ENCODE measurements around the gene PDSS2. TPM values are rescaled to one million over a fixed set of nuclear protein-coding genes. Genes with fewer than 3 reads are reported as not detected.
"Not testable (repeated sequence)": the region's sequence is repeated elsewhere in the genome, so short reads cannot be mapped to it uniquely, and the experiment has no call there.

PDSS2 gene
- polyA plus RNA-seq, 3 donors, result 17.8 to 19.2 (median 17.9) TPM

GRCh38 chr6:107231243-107231642, 228.1 kb downstream of the PDSS2 start:
- no peak for DNase-seq (ENCODE audit: low read depth in 3 of 3, low spot score in 2 of 3)

GRCh38 chr6:107230448-107230847, 228.9 kb downstream of the PDSS2 start:
- DNase-seq (ENCODE audit: low read depth in 3 of 3, low spot score in 2 of 3), result no peak

- DNase-seq (ENCODE audit: low read depth in 3 of 3, low spot score in 2 of 3), result no peak
These were observed 229.3 kb downstream of the PDSS2 start for GRCh38 chr6:107230024-107230423.

- no peak for DNase-seq (ENCODE audit: low read depth in 3 of 3, low spot score in 2 of 3)
These were observed 230.6 kb downstream of the PDSS2 start for GRCh38 chr6:107228754-107229153.

GRCh38 chr6:107221519-107221918, 237.8 kb downstream of the PDSS2 start:
- DNase-seq (ENCODE audit: low read depth in 3 of 3, low spot score in 2 of 3), result no peak

GRCh38 chr6:107219851-107220250, 239.5 kb downstream of the PDSS2 start:
- no peak for DNase-seq (ENCODE audit: low read depth in 3 of 3, low spot score in 2 of 3)

- no peak for DNase-seq (ENCODE audit: low read depth in 3 of 3, low spot score in 2 of 3)
These were observed 241.2 kb downstream of the PDSS2 start for GRCh38 chr6:107218142-107218541.

- DNase-seq (ENCODE audit: low read depth in 3 of 3, low spot score in 2 of 3), result no peak
These were observed 242.1 kb downstream of the PDSS2 start for GRCh38 chr6:107217248-107217647.

GRCh38 chr6:107216197-107216933, 243.0 kb downstream of the PDSS2 start:
- no peak for DNase-seq (ENCODE audit: low read depth in 3 of 3, low spot score in 2 of 3)

- no peak for DNase-seq (ENCODE audit: low read depth in 3 of 3, low spot score in 2 of 3)
These were observed 244.0 kb downstream of the PDSS2 start for GRCh38 chr6:107215334-107215733.

GRCh38 chr6:107214655-107215054, 244.7 kb downstream of the PDSS2 start:
- DNase-seq (ENCODE audit: low read depth in 3 of 3, low spot score in 2 of 3), result no peak

GRCh38 chr6:107209406-107210305, 249.7 kb downstream of the PDSS2 start:
- no peak for DNase-seq (ENCODE audit: low read depth in 3 of 3, low spot score in 2 of 3)

GRCh38 chr6:107207251-107207873, 252.0 kb downstream of the PDSS2 start:
- DNase-seq (ENCODE audit: low read depth in 3 of 3, low spot score in 2 of 3), result no peak

- no peak for DNase-seq (ENCODE audit: low read depth in 3 of 3, low spot score in 2 of 3)
These were observed 254.0 kb downstream of the PDSS2 start for GRCh38 chr6:107205058-107205998.

GRCh38 chr6:107202876-107203468, 256.4 kb downstream of the PDSS2 start:
- no peak for DNase-seq (ENCODE audit: low read depth in 3 of 3, low spot score in 2 of 3)

GRCh38 chr6:107198631-107199416, 260.5 kb downstream of the PDSS2 start:
- DNase-seq (ENCODE audit: low read depth in 3 of 3, low spot score in 2 of 3), result no peak

GRCh38 chr6:107196152-107196551, 263.2 kb downstream of the PDSS2 start:
- DNase-seq (ENCODE audit: low read depth in 3 of 3, low spot score in 2 of 3), result no peak

- not testable (repeated sequence) for DNase-seq (ENCODE audit: low read depth in 3 of 3, low spot score in 2 of 3)
These were observed 264.6 kb downstream of the PDSS2 start for GRCh38 chr6:107194723-107195122.

- DNase-seq (ENCODE audit: low read depth in 3 of 3, low spot score in 2 of 3), result no peak
These were observed 266.5 kb downstream of the PDSS2 start for GRCh38 chr6:107192830-107193229.

Data from right renal cortex interstitium (tissue), 3 donors.